GM21381 (cell line): ENCODE results near the gene OSR1.

Source experiments
- ATAC-seq: cut with Tn5 transposase; IDR thresholded peaks from one replicate; pipeline ENCODE4 v1.9.1; 2021; ENCODE audit warnings: mild to moderate bottlenecking, moderate library complexity; ENCODE audit not compliant: unreplicated experiment

Gene OSR1

GRCh38 chr2:19359456-19359855 is 1.0 kb upstream of the OSR1 start:
- ATAC-seq, result no peak

- ATAC-seq, result no peak
Observed at GRCh38 chr2:19359021-19359357, 566 bp upstream of the OSR1 start.

DNA sequence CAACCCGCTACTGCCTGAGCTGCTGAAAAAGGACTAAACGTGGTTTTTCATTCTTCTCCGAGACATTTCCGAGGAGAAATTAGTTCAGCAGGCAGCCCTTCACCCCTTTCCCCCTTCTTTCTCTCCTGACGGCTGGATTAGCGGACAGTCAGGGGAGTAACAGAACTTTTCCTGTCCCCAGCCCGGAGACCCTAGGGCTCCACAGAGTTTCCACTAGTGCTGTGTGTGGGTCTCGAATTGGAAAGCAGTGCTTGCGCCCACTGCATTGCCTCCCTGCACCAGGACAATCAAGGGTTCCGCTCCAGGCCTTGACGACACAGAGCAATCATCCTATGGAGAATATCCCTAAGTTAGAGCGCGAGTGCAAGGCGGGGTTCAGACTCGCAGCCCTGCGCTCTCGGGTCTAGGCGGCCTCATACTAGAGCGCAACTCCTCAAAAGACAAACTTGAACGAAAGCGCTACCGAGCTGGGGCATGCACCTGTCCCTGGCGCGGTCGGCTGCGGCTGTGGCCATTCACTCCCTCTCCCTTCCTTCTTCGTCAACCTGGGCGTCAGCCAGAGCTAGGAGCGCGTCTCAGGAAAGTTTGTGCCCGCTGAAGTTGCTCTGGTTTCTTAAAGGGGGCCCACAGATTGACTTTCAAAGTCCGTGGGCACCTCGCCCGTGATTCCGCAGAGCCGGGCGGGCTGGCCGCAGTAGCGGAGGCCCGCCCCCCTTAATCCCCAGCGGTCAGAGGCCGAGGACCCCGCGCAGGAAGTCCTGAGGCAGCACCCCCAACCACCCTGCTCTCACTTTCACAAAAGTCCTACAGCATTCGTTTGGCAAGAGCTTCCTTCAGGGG is 801 bp downstream of the OSR1 start:
- ATAC-seq, result no peak

GRCh38 chr2:19356545-19357401 is 1.6 kb downstream of the OSR1 start:
- no peak for ATAC-seq

DNA sequence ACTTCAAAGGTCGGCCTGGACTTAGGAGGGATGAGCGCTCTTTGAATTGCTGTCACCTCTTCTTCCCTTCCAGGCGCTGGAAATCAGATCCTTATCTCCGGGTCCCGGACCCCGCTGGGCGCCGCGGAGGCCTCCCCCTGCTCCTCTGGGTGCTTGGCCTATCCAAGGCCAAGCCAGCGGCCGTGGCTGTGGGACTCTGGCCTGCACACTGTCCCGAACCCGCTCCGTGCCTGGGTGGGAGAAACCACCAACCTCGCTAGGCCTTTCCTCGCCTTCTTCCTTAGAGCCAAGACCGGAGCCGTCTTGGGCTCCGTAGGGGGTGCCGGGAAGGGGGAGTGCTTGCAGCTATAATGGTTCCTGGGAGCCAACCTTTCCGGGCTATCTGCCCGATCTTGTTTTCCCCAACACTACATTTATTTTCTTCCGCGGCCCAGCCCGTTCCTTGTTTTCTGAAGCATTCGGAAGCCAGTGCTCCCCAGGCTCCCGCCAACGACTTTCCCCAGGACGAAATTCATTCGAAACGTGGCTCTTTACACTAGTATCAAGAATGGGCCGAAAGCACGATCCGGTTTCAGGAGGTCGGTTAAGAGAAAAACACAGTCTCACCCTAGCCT is 2.4 kb downstream of the OSR1 start:
- ATAC-seq, result no peak

DNA sequence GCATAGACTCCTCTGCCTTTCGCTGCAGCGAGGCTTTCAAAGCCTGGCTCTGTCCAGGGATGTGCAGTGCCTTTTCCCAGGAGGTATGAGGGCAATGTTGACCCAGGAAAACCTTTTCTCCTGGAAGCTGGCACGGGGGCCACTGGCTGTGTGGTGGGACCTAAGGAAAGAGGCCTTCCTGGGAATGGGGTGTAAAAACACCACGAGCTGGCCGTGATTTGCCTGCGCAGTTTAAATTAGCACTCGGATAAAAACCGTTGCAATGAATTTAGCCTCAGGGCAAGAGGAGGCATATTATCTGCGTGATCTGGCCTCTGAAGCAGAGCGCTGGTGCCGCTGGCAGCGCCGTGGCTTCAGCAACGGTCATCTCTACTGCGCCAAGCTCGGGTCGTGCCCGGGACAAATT is 3.0 kb downstream of the OSR1 start:
- ATAC-seq, result no peak

DNA sequence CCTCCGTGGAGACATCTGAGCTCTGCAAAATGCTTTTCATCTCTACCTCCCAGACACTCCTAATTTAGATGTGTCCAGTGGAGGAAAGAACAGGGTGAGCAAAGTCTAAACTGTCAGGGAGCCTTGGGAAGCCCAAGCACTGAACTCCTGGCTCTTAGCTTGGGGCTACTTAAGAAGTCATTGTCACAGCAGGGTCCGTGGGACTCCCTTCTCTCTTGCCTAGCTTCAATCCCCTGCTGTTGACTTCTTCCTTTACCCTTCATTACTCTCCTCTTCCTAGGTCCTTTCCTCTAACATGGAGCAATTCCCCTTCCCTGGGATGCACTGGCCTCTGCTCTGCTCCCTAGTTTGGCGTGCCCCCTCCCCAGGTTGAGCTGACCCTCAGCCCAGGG is 3.4 kb downstream of the OSR1 start:
- no peak for ATAC-seq

DNA sequence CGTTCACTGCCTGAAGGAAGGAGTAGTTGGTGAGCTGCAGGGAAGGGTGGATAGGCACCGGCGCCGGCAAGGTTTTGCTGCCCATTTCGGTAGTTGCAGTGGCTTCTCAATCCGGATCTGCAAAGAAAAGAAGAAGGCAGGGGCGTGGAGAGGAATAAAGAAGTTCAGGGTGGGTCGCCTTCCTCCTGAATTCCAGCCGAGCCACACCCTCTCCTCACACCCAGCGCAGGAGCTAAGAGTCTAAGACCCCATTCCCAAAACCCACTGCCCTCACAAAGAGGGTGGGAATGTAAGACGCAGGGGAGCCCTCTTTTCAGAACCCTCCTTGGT is 4.7 kb downstream of the OSR1 start:
- ATAC-seq, result no peak

- ATAC-seq, result no peak
Observed at GRCh38 chr2:19352946-19353720, 5.3 kb downstream of the OSR1 start.

DNA sequence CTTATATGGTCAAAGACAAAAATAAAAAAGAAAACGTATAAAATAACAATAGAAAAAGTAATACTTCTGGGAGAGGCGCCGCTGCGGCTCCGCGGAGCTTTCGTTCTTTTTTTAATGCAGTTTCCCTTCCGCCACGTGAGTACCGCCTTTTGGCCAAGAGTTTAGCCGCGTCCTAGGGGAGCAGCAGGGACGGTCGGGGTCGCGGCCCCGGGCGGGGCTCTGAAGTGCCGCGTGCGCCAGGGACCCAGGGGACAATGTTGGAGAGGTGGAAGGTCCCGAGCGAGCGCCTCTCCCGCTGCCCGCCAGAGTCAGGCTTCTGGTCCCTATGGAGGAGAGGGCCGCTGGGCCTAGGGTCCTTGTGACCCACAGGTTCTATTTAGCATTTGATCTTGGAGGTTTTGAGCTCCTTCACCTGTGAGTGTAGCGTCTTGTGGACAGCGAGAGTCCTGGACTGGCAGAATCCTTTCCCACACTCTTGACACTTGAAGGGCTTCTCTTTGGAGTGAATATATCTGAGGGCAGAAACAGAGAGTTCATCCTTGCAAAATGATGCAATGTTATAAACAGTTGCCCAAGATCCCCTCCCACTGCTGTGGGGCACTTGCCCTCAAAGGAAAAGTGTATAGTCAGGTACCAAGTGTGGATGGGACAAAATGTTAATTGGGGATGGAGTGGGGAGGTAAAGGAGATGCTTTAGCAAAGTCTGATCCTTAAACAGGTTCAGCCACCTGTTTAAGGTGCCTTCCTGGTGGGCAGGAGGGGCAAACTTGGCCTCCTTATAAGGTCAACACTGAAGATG is 6.3 kb downstream of the OSR1 start:
- no peak for ATAC-seq

DNA sequence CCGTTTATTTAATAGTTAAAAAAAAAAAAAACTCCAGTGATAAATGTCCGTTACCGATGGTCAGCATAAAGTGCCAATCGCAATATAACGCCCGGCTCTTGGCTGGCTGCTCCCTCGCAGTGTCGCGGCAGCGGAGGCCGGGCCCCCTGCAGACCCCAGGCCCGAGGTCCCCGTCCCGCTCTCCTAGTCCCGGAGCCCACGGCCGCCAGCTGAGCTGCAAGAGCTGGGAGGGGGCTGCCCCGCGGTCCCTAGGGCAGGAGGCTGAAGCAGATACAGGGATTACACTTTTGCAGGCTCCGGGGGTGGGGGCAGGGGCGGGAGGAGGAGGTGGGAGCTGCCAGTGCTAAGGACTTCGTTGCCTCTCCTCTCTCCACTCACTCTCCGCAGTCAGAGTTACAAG is 6.9 kb downstream of the OSR1 start:
- ATAC-seq, result no peak

DNA sequence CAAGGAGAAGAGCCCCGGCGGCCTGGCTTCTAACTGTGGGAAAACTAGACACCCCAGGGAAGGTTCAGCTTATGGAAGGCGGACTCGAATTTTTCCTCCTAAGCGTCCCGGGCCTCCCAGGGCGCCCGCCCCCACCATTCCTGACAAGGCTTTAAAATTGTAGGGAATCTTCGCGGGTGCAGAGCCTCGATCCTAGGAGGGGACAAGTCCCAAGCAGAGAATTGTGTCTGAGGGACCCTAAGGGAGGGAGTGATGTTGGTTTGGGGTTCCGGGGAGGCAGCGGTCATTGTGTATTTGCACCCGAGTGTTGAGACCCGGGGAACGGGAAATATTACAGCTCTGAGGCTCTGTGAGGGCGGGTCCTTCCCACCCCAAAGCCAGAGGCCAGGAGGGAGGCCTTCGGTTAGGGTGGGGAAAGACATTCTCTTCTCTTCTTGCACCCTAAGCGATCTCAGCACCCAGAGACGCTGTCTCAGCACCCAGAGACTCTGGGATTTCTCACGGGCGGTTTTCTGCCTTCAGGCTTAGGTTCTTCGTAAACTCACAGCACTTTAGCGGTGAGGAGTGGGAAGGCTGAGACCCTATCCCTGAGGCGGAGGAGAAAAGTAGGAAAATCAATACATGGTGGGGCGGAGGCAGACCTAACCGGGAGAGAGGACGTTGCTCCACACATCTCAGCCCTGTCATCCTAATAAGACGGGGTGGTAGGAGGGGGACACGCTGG is 7.6 kb downstream of the OSR1 start:
- ATAC-seq, result no peak

- no peak for ATAC-seq
Observed at GRCh38 chr2:19349911-19350677, 8.3 kb downstream of the OSR1 start.

DNA sequence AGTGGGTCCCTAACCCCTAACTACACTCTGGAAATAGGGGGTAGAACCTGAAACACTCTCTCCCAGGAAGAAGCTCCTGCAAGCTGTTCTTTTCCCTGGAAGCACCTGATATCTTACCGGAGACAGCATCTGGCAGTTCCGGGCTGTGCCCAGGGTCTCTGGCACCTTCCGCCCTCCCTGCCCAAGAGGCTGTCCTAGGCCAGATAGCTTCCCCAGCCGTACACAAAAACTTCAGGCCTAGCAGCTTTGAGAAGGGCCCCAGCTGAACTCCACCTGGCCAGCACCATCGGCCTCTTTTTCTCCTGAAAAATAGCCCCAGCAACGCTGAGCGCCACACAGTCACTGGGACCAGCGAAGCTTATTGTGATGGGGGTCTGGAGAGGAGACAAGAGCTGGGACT is 9.7 kb downstream of the OSR1 start:
- no peak for ATAC-seq

- peak; percentile 91 for ATAC-seq
Observed at GRCh38 chr2:19347619-19348562, 10.5 kb downstream of the OSR1 start.

GRCh38 chr2:19346983-19347618 is 11.3 kb downstream of the OSR1 start:
- peak; percentile 0 for ATAC-seq

DNA sequence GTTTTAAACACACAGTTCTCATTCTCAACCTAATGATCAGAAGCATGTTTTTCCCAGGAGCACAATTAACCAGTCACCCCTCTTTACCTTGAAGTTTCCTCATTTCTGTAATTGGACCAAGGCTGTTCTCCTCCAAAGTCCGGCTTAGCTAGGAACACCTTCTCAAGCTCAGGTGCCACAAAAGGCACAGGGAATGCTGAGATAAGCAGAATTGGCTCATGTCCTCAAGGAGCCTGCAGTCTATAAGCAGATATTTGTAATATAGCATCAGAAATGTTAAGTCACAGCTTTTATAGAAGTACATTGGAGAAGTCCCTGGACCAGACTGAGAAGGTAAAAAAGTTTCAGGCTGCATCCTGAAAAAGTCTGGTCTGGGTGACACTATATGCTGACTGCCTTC is 20.7 kb downstream of the OSR1 start:
- no peak for ATAC-seq
